ENCODE measurements around the gene C6orf136.

C6orf136 gene

GRCh38 chr6:30615958-30616810 is 30.7 kb upstream of the C6orf136 start:
- DNase-seq (ENCODE audit: low spot score) = no peak

DNA sequence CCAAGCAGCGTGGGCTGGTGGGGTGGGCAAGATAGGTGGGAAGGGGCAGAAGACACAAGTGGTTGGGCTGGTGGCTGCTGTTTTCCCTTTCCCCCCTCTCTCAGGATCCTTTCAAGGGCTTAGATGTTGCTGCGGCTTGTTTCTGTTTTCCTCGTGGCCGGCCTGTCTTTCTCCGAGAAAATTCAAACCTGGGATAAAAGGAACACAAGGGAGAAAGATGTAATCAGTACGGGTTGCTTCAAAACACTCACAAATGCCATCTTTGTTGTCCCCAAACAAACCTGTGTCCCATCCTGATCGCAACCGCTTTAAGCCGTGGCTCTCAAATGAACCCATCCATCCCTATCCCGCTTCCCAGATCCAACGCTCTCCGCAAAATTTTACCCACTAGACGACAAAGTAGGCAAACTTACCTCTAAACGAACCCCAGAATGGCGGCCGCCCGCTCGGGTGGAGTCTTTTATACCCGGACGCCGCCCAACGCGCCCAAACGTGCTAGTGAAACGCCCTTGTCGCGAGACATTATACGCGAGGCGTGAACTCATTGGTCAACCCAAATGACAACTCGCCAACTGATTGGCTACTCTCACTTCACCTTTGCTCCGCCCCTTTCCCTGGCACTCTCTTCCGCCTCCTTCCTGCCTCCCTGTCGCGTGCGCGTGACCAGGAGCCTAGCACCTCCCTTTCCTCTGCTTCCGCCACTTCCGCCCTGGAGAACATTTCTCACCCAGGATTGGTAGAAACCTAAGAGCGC is 29.9 kb upstream of the C6orf136 start, which contains the start of gene PPP1R10:
Gene PPP1R10 (minus strand): TSS at position 433 of the 754 bp plus-strand sequence. CDS start 7,299 bp downstream, outside the sequence.
- DNase-seq (ENCODE audit: low spot score) = peak; percentile 95

DNA sequence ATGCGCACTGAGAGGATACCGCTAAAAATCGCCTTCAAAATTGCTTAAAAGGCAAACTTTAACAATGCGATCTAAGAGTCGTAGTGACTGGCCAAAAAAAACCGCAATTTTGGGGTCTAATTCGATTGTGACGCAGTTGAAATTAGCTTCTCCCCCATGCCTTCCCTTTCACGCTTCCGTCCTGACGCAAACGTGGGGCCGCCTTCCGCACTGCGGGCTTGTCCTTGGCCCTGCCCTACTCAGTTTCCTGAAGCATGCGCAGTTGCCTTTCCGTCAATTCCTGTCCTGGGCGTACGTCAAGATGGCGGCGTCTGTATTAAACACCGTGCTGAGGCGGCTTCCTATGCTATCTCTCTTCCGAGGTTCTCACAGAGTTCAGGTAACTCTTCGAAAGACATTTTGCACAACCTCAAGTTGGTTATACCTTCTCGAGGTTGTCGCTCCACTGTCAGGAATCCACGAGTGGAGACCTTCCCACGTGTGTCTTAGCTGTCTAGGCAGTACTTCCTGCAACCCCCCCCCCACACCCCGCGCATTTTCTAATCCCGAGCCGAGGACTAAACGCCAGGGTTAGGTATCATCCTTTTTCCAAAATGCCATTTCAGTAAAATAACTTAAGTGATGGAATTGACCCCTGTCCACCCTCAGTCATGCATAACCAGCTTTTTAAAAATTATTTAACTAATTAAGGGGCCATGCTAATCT is 29.2 kb upstream of the C6orf136 start, which contains the start of gene MRPS18B:
Gene MRPS18B (plus strand): TSS at position 276 of the 705 bp plus-strand sequence. CDS start 26 bp downstream, at position 302.
- peak; percentile 94 for DNase-seq (ENCODE audit: low spot score)

DNA sequence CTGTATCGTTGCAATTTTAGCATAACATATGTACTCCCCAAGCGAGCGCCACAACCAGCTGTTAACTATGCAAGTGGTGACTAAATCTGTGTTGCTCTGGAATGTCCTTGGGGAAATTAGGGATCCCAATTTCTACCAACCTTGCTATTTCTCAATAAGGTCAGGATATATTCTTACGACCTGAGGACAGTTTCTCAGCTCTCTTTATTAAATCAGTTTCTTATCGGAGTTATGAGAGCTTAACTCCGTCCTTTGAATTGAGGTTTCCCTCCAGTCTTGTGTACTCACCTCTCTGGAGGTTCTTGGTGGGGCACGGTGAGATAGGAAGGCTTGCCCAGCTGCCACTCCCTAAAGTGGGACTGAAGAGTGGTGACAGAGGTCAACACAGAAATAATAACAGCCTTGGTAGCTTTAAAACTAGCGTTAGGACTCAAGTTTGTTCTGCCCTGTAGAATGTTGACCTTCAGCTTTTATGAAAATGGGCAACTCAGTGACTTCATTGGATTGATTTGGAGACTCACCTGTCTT is 28.6 kb upstream of the C6orf136 start:
- no peak for DNase-seq (ENCODE audit: low spot score)

- DNase-seq (ENCODE audit: low spot score) = no peak
These were observed 27.4 kb upstream of the C6orf136 start for GRCh38 chr6:30619561-30619960.

DNA sequence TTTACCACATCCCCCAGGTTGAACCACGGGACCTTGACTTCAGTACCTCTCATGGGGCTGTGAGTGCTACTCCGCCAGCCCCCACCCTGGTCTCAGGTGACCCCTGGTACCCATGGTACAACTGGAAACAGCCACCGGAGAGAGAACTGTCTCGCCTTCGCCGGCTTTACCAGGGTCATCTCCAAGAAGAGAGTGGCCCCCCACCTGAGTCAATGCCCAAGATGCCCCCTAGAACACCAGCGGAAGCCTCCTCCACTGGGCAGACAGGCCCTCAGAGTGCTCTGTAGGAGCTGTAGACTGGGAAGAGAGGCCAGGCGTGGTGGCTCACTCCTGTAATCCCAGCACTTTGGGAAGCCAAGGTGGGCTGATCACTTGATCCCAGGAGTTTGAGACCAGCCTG is 21.4 kb upstream of the C6orf136 start:
- no peak for DNase-seq (ENCODE audit: low spot score)

- peak; percentile 94 for DNase-seq (ENCODE audit: low spot score)
These were observed 20.2 kb upstream of the C6orf136 start, which contains the start of gene ATAT1 for GRCh38 chr6:30626484-30627366. Gene ATAT1, plus strand, starts transcription at chr6:30626874.

GRCh38 chr6:30635834-30636233 is 11.1 kb upstream of the C6orf136 start:
- DNase-seq (ENCODE audit: low spot score) = no peak

GRCh38 chr6:30640481-30640880 is 6.5 kb upstream of the C6orf136 start:
- DNase-seq (ENCODE audit: low spot score) = no peak

- no peak for DNase-seq (ENCODE audit: low spot score)
These were observed 5.9 kb upstream of the C6orf136 start for GRCh38 chr6:30641048-30641447.

DNA sequence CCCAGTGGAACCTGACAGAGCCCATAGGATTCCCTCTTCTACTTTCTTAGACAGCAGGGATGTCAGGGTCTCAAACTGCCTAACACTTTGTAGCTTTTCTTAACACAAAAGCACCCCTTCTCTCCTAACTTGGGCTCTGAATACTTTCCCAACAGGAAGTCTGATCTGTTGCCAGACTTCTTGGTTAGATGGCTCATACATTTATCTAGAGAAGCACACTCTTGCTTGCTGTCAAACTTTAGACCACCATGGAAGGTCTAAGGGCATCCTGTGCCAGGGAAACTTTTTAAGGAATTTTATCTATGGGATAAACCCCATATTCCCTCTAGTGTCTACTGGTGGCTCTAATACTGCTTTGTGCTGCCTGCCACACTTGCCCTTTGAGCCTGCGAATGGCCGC is 3.3 kb upstream of the C6orf136 start:
- no peak for DNase-seq (ENCODE audit: low spot score)

GRCh38 chr6:30644769-30645168 is 2.2 kb upstream of the C6orf136 start:
- no peak for DNase-seq (ENCODE audit: low spot score)

DNA sequence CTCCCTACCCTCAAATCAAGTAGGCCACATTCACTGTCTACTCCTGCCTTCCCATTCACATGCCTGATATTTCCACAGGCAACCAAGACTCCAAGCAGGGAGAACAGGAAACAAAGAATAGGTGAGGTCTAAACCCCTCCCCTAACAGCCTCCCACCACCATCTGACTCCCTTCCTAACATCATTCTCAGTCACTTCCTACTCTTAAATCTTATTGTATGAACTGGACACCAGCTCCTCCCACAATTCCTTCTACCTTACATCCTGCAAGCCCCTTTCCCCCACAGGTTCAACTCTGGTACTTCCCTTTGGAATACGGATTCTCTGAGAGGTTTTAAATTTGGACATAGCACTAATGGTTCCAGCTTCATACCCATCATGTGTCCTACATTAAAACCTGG is 944 bp upstream of the C6orf136 start:
- no peak for DNase-seq (ENCODE audit: low spot score)

GRCh38 chr6:30647242-30648116 is 546 bp downstream of the C6orf136 start:
- DNase-seq (ENCODE audit: low spot score) = peak; percentile 89

DNA sequence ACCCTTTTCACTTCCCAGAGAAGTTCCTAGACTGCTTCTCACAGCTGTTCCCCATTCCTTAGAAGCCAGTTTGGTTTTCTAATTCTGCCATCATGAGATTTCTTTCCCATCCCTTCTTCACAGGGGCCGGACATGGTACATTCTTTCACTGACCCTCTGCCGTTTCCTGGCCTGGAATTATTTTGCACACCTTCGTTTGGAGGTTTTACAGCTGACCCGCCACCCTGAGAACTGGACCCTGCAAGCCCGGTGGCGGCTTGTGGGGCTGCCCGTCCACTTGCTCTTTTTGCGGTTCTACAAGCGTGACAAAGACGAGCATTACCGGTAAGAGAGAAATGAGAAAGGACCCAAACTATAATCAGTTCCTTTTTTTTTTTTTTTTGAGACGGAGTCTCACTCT is 4.2 kb downstream of the C6orf136 start:
- DNase-seq (ENCODE audit: low spot score) = no peak

DNA sequence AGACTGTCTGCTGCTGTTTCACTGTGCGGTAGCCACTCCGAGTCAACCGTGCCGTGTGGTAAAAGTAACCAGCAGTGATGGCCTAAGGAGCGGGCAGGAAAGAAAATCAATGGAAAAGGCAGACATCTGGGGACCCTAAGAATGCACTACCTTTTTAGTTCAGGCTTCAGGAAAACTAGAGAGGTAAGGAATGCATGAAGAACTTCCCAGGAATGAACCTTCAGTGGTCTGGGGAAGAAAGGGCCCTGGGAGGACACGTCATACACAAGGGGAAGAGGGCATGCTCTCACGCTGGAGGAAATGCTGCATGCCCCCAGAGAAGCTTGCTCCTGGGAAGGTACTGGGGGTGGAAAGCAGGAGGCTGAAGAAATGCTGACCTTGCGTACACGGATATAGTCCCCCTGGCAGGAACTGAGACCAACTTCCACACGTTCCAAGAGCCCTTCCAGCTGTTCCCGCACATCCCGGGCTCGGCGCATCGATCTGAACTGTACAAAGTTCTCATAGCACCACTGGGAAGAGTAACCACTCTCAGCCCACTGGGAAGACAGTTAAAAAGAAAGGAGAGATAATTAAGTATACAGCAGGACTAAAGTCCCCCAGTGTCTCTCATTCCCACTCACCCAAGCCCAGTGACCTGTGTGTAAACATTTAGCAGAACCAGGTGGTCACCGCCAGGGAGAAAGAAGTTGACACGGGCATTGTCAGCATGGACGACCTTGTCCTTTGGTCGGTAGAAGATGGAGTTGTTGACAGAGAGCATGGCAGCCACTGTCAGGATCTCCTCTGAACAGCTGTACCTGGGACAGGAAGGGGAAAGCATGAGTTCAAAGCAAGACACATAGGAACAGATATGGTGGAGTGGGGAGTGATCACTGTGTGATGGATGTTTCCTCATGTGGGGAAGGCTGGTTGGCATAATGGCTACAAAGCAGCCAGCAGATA is 8.1 kb downstream of the C6orf136 start:
- DNase-seq (ENCODE audit: low spot score) = no peak

GRCh38 chr6:30655743-30656094 is 8.8 kb downstream of the C6orf136 start:
- no peak for DNase-seq (ENCODE audit: low spot score)

GRCh38 chr6:30656513-30656912 is 9.6 kb downstream of the C6orf136 start:
- DNase-seq (ENCODE audit: low spot score) = no peak

DNA sequence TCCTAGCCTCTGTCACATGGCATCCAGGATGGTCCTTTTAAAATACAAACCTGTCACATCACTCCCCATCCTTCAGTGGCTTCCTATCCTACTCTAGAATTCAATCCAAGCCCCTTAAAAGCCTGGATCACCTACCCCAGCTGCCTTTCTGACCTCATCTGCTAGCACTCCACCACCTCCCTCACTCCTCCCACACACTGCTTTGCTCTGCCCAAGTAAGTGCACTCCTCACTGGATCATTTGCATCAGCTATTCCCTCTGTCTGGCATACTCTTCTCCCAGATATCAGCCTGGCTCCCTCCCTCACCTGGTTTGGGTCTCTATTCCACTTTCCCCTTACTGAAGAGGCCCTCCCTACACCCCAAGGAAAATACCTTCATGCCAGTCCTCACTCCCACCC is 10.5 kb downstream of the C6orf136 start:
- DNase-seq (ENCODE audit: low spot score) = no peak

All from GM03348 (cell line).